Smooth muscle cell (in vitro differentiated cells): ENCODE results near the gene SAMHD1. TPM values are rescaled to one million over a fixed set of nuclear protein-coding genes. Genes with fewer than 3 reads are reported as not detected.

Source experiments
- DNase-seq: peaks from one replicate; lab custom pipeline; 2025; ENCODE audit not compliant: unreplicated experiment; lab: John Stamatoyannopoulos, UW
- H2AFZ ChIP-seq: fragments of 200-600 bp; sonication (generic); 2 replicates; pipeline ENCODE4 v1.6.0; 2016; ENCODE audit warnings: antibody characterized with exemption, low read depth, mild to moderate bottlenecking
- H3F3A ChIP-seq: fragments of 200-600 bp; sonication (generic); 2 replicates; pipeline ENCODE4 v1.6.0; 2017; ENCODE audit warnings: antibody characterized with exemption, low read depth
- H3K27ac ChIP-seq: fragments of 200-600 bp; sonication (generic); 2 replicates; pipeline ENCODE4 v1.5.1; 2016; ENCODE audit warnings: low read depth, mild to moderate bottlenecking
- H3K27me3 ChIP-seq: fragments of 200-600 bp; sonication (generic); 2 replicates; pipeline ENCODE4 v1.6.1; 2016; ENCODE audit warnings: low read depth, mild to moderate bottlenecking
- H3K36me3 ChIP-seq: fragments of 200-600 bp; sonication (generic); 2 replicates; pipeline ENCODE4 v1.5.1; 2016; ENCODE audit warnings: low read depth
- H3K4me1 ChIP-seq: fragments of 200-600 bp; sonication (generic); 2 replicates; pipeline ENCODE4 v1.5.1; 2016; ENCODE audit warnings: low read depth
- H3K4me2 ChIP-seq: fragments of 200-600 bp; sonication (generic); 2 replicates; pipeline ENCODE4 v1.6.0; 2016; ENCODE audit warnings: mild to moderate bottlenecking
- H3K4me3 ChIP-seq: fragments of 200-600 bp; sonication (generic); 2 replicates; pipeline ENCODE4 v1.5.1; 2016; ENCODE audit warnings: mild to moderate bottlenecking
- H3K79me2 ChIP-seq: fragments of 200-600 bp; sonication (generic); 2 replicates; pipeline ENCODE4 v1.6.0; 2016; ENCODE audit warnings: low read depth, mild to moderate bottlenecking
- H3K9ac ChIP-seq: fragments of 200-600 bp; sonication (generic); 2 replicates; pipeline ENCODE4 v1.6.0; 2016; ENCODE audit warnings: low read depth
- H3K9me3 ChIP-seq: fragments of 200-600 bp; sonication (generic); replicated peaks from 2 replicates; pipeline ENCODE4 v1.5.1; 2016; ENCODE audit warnings: low read depth
- H4K20me1 ChIP-seq: fragments of 200-600 bp; sonication (generic); 2 replicates; pipeline ENCODE4 v1.6.0; 2016; ENCODE audit warnings: low read depth
- CTCF ChIP-seq: fragments of 200-600 bp; sonication (generic); IDR thresholded peaks from 2 replicates; pipeline ENCODE4 v1.5.1; 2017; ENCODE audit warnings: borderline replicate concordance, mild to moderate bottlenecking, antibody characterized with exemption; ENCODE audit not compliant: insufficient read depth, poor library complexity, severe bottlenecking
- WGBS: methylation state at CpG from one replicate; pipeline ENCODE4 v1.1.7; 2016; ENCODE audit warnings: low lambda C conversion rate; 5-methylcytosine and 5-hydroxymethylcytosine counted together
- polyA plus RNA-seq: library from polyadenylated mRNA; unstranded; fragments of >200 nt; fragmentation: Nextera tagmentation; extraction: Ambion mirVana; gene quantifications from 2 replicates; pipeline ENCODE4 v1.2.1, GENCODE V29; 2016
- total RNA-seq: library from RNA; depleted of rRNA; stranded (reverse); fragments of >200 nt; gene quantifications from 2 replicates; pipeline ENCODE4 v1.2.3, GENCODE V29; 2014

SAMHD1 gene
- total and polyA plus RNA-seq, 2 experiments from 2014 or later: 2.1 to 4.6 TPM

GRCh38 chr20:36850759-36851158 lies 100.7 kb downstream of the SAMHD1 start:
- no peak overlapping the region for H3K27ac ChIP-seq

GRCh38 chr20:36849333-36850065 lies 102.0 kb downstream of the SAMHD1 start:
- H3K4me2 ChIP-seq: no peak overlapping the region
- no peak overlapping the region for H3K4me3 ChIP-seq
- peaks cover 54% of the 10 kb centered on the region for H4K20me1 ChIP-seq
- WGBS: 90% methylated on average over 9 of the region's 9 CpGs
- H3K9me3 ChIP-seq: no peaks in the 10 kb centered on the region
- peaks cover 4% of the 10 kb centered on the region for H3F3A ChIP-seq
- peaks cover 9% of the 10 kb centered on the region for H3K4me1 ChIP-seq
- TF ChIP-seq CTCF: no peak
- peak overlapping the region; percentile 83 for H3K27ac ChIP-seq
- no peak for DNase-seq
- no peaks in the 10 kb centered on the region for H3K27me3 ChIP-seq
- H3K9ac ChIP-seq: no peak overlapping the region
- peaks cover 3% of the 10 kb centered on the region for H3K36me3 ChIP-seq
- H2AFZ ChIP-seq: no peak overlapping the region
- peaks cover 56% of the 10 kb centered on the region for H3K79me2 ChIP-seq

More at GRCh38 chr20:36850759-36851158, 100.7 kb downstream of the SAMHD1 start:
- DNase-seq: no peak
- H3K27me3 ChIP-seq: no peaks in the 10 kb centered on the region
- no peak for TF ChIP-seq CTCF
- no peak overlapping the region for H3K4me3 ChIP-seq
- peaks cover 4% of the 10 kb centered on the region for H3F3A ChIP-seq
- peaks cover 64% of the 10 kb centered on the region for H4K20me1 ChIP-seq
- H3K36me3 ChIP-seq: peaks cover 3% of the 10 kb centered on the region
- H3K79me2 ChIP-seq: peaks cover 60% of the 10 kb centered on the region
- WGBS: 96% methylated on average over 6 of the region's 6 CpGs
- peaks cover 2% of the 10 kb centered on the region for H3K4me1 ChIP-seq
- H2AFZ ChIP-seq: no peak overlapping the region
- H3K9me3 ChIP-seq: no peaks in the 10 kb centered on the region
- H3K4me2 ChIP-seq: no peak overlapping the region
- no peak overlapping the region for H3K9ac ChIP-seq

- no peak for TF ChIP-seq CTCF
- Histone ChIP-seq H2AFZ (no peak overlapping the region), H3K27ac (peak overlapping the region; percentile 83), H3K4me3 (no peak overlapping the region), H4K20me1 (peaks cover 48% of the 10 kb centered on the region), H3K9me3 (no peaks in the 10 kb centered on the region), H3K79me2 (peaks cover 51% of the 10 kb centered on the region), H3K4me1 (peaks cover 9% of the 10 kb centered on the region), H3F3A (peaks cover 4% of the 10 kb centered on the region), H3K36me3 (peaks cover 3% of the 10 kb centered on the region), H3K9ac (no peak overlapping the region), H3K4me2 (peak overlapping the region; percentile 63), H3K27me3 (no peaks in the 10 kb centered on the region)
- no peak for DNase-seq
Measured at GRCh38 chr20:36848677-36849076, 102.8 kb downstream of the SAMHD1 start.
